ENCODE measurements around the gene TPRN. TPM values are rescaled to one million over a fixed set of nuclear protein-coding genes. Genes with fewer than 3 reads are reported as not detected.
A peak's percentile ranks its signal among the peaks of the same experiment; 100 is the strongest.

Gene TPRN
- total and polyA plus RNA-seq, 5 donors = 4.8 to 13.9 (median 7.9) TPM

GRCh38 chr9:137147091-137147792 is 53.3 kb downstream of the TPRN start:
- no peaks in the 10 kb centered on the region for H3K9me3 ChIP-seq (ENCODE audit: control insufficient read depth, low read length)
- no peaks in the 10 kb centered on the region for H3K27me3 ChIP-seq (ENCODE audit: control insufficient read depth, insufficient read depth)
- 87% methylated on average over 26 of the region's 26 CpGs for WGBS
- no peak overlapping the region for H3K27ac ChIP-seq (ENCODE audit: low read length)
- ATAC-seq (no peak), DNase-seq (peak; percentile 4 to 26 (median 5))
- intact Hi-C loops (cut with DNase I) = no loop called here
- H3K4me3 ChIP-seq (ENCODE audit: low read length) = no peak overlapping the region
- H3K4me1 ChIP-seq (ENCODE audit: control insufficient read depth, insufficient read depth, low read length) = no peaks in the 10 kb centered on the region

DNA sequence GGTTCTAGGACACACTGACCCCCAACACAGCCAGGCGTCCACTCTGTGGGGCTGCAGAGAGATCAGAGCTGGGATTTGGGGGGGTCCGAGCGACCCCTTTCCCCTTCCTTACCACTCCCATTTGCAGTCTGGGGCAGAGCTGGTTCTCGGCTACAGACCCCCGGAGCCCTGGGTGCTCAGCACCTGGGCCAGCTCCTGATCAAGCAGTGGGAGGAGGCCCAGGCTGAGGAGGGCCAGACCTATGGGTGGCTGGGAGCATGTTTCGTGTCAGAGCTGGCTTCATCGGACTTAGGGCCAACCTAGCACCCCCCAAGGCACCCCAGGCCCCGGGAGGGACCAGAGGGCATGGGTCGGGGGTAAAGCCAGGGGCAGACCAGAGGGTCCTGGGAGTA is 54.0 kb downstream of the TPRN start:
- H3K27me3 ChIP-seq (ENCODE audit: control insufficient read depth, insufficient read depth) = no peaks in the 10 kb centered on the region
- 58% methylated on average over 9 of the region's 9 CpGs for WGBS
- ATAC-seq = peak in 1 of 2 donors; percentile 9
- no peak overlapping the region for H3K27ac ChIP-seq (ENCODE audit: low read length)
- H3K4me1 ChIP-seq (ENCODE audit: control insufficient read depth, insufficient read depth, low read length) = no peaks in the 10 kb centered on the region
- no peak overlapping the region for H3K4me3 ChIP-seq (ENCODE audit: low read length)
- intact Hi-C loops (cut with DNase I) = no loop called here
- peak; percentile 10 to 23 (median 11) for DNase-seq
- H3K9me3 ChIP-seq (ENCODE audit: control insufficient read depth, low read length) = no peaks in the 10 kb centered on the region

DNA sequence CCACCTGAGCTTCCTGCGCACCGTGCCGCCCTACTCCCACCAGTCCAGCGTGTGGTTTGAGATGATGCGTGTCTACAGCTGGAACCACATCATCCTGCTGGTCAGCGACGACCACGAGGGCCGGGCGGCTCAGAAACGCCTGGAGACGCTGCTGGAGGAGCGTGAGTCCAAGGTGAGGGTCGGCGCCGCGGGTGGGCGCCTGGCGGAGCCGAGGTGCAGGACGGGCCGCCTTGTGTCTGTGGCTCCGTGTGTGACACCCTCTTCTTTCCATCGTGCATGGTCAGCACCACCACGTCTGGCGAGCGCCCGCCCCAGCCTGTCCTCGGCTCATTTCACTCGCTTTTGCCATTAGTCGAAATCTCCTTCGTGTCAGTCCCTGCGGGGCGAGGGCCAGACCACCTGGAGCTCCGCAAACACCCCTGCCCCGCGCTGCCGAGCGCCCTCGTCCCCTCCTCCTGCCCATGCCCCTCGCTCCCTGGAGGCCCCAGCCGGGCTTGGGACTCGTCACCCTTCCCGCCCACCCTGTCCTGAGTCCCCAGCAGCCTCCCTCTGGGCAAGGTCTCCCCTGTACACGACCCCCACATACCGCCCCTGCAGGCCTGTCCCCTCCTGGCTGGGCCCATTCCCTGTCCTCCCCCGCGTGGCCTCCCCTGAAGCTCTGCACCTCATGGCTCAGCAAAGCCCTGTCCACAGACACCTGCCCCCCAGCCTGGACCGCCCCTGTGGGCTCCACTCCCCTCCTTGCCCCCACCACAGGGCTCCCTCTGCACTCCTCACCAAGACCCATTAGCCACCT is 54.6 kb downstream of the TPRN start:
- Histone ChIP-seq H3K27me3 (ENCODE audit: control insufficient read depth, insufficient read depth) (no peaks in the 10 kb centered on the region), H3K9me3 (ENCODE audit: control insufficient read depth, low read length) (no peaks in the 10 kb centered on the region), H3K4me1 (ENCODE audit: control insufficient read depth, insufficient read depth, low read length) (no peaks in the 10 kb centered on the region), H3K4me3 (ENCODE audit: low read length) (no peak overlapping the region), H3K27ac (ENCODE audit: low read length) (no peak overlapping the region)
- WGBS = 51% methylated on average over 48 of the region's 49 CpGs
- peak in 1 of 2 donors; percentile 36 for ATAC-seq
- intact Hi-C loops (cut with DNase I) = no loop called here
- peak; percentile 7 to 49 (median 34) for DNase-seq

DNA sequence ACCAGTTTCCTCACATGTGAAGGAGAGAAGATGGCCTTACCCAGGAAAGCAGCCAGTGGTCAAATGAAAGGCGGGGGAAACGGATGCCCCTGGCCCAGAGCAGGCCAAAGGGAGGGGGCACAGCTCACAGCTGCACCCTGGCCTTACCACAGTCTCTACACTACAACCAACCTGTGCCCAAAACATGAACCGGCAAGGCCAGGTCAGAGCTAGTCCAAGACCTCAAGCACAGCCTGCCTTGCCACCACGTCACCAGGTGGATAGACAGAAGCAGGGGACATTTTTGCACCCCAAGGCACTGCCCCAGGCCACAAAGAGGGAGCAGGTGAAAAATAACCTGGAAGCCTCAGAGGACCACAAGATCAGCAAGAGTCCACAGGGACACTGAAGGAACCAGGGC is 57.1 kb downstream of the TPRN start:
- H3K4me1 ChIP-seq (ENCODE audit: control insufficient read depth, insufficient read depth, low read length) = no peaks in the 10 kb centered on the region
- no peaks in the 10 kb centered on the region for H3K27me3 ChIP-seq (ENCODE audit: control insufficient read depth, insufficient read depth)
- no peak overlapping the region for H3K27ac ChIP-seq (ENCODE audit: low read length)
- intact Hi-C loops (cut with DNase I) = no loop called here
- ATAC-seq = no peak
- DNase-seq = peak in 1 of 3 donors; percentile 9
- H3K4me3 ChIP-seq (ENCODE audit: low read length) = no peak overlapping the region
- no peaks in the 10 kb centered on the region for H3K9me3 ChIP-seq (ENCODE audit: control insufficient read depth, low read length)
- 59% methylated on average over 4 of the region's 4 CpGs for WGBS

- DNase-seq = peak in 2 of 3 donors; percentile 24 to 26
- intact Hi-C loops (cut with DNase I) = no loop called here
- ATAC-seq = no peak
- WGBS = 75% methylated on average over 24 of the region's 24 CpGs
- no peaks in the 10 kb centered on the region for H3K9me3 ChIP-seq (ENCODE audit: control insufficient read depth, low read length)
- H3K4me1 ChIP-seq (ENCODE audit: control insufficient read depth, insufficient read depth, low read length) = no peaks in the 10 kb centered on the region
- no peak overlapping the region for H3K4me3 ChIP-seq (ENCODE audit: low read length)
- no peak overlapping the region for H3K27ac ChIP-seq (ENCODE audit: low read length)
- H3K27me3 ChIP-seq (ENCODE audit: control insufficient read depth, insufficient read depth) = no peaks in the 10 kb centered on the region
These were observed 58.3 kb downstream of the TPRN start for GRCh38 chr9:137141976-137142936.

Small RNAs within 50 kb of the gene (microRNA-seq; reads per million reads assigned to microRNA genes)
- gene MIR3621 = 0 reads per million in 2 donors

Other genes with a start within 250 kb of the TPRN start
Only the 30 nearest of the 32 such genes appear.
- 1,000 to 10,000 TPM; 3,127 to 5,556 (median 4,402) TPM for gene PTGDS, start 223.2 kb downstream of the TPRN start, total RNA-seq
- gene PTGDS, start 223.2 kb downstream of the TPRN start, polyA plus RNA-seq = 6,981 TPM
- 10 to 100 TPM in 2 of 4 donors, 1 to 10 TPM in 2; 4.3 to 16.7 (median 9.7) TPM for gene LCNL1, start 217.7 kb downstream of the TPRN start, total RNA-seq
- gene LCNL1, start 217.7 kb downstream of the TPRN start, polyA plus RNA-seq = 2.4 TPM
- 10 to 100 TPM; 24.8 to 30.4 (median 27.6) TPM for gene PAXX, start 208.3 kb downstream of the TPRN start, total RNA-seq
- gene PAXX, start 208.3 kb downstream of the TPRN start, polyA plus RNA-seq = 44.5 TPM
- gene CLIC3, start 204.2 kb downstream of the TPRN start, total RNA-seq = 1 to 10 TPM; 2.8 to 6.2 (median 4.8) TPM
- 6.2 TPM for gene CLIC3, start 204.2 kb downstream of the TPRN start, polyA plus RNA-seq
- 10 to 100 TPM; 32.2 to 42.4 (median 39.3) TPM for gene ABCA2, start 172.5 kb downstream of the TPRN start, total RNA-seq
- gene ABCA2, start 172.5 kb downstream of the TPRN start, polyA plus RNA-seq = 40.4 TPM
- under 1 TPM in 3 of 4 donors, not detected in 1; 0.09 to 0.24 (median 0.20) TPM for gene FUT7, start 168.7 kb downstream of the TPRN start, total RNA-seq
- gene FUT7, start 168.7 kb downstream of the TPRN start, polyA plus RNA-seq = 0.07 TPM
- gene NPDC1, start 154.6 kb downstream of the TPRN start, total RNA-seq = 10 to 100 TPM; 68.3 to 81.0 (median 71.4) TPM
- 69.7 TPM for gene NPDC1, start 154.6 kb downstream of the TPRN start, polyA plus RNA-seq
- 1 to 10 TPM in 3 of 4 donors, under 1 TPM in 1; 0.92 to 2.9 (median 1.4) TPM for gene ENTPD2, start 146.7 kb downstream of the TPRN start, total RNA-seq
- 2.1 TPM for gene ENTPD2, start 146.7 kb downstream of the TPRN start, polyA plus RNA-seq
- under 1 TPM; 0.08 to 0.63 (median 0.28) TPM for gene SAPCD2, start 130.2 kb downstream of the TPRN start, total RNA-seq
- gene SAPCD2, start 130.2 kb downstream of the TPRN start, polyA plus RNA-seq = 0.18 TPM
- 10 to 100 TPM in 3 of 4 donors, 1 to 10 TPM in 1; 9.8 to 14.0 (median 12.4) TPM for gene UAP1L1, start 123.2 kb downstream of the TPRN start, total RNA-seq
- 10.1 TPM for gene UAP1L1, start 123.2 kb downstream of the TPRN start, polyA plus RNA-seq
- 10 to 100 TPM; 23.9 to 31.3 (median 28.1) TPM for gene MAN1B1, start 113.8 kb downstream of the TPRN start, total RNA-seq
- 24.8 TPM for gene MAN1B1, start 113.8 kb downstream of the TPRN start, polyA plus RNA-seq
- 100 to 1,000 TPM; 211 to 288 (median 239) TPM for gene DPP7, start 86.0 kb downstream of the TPRN start, total RNA-seq
- 252 TPM for gene DPP7, start 86.0 kb downstream of the TPRN start, polyA plus RNA-seq
- under 1 TPM in 1 of 4 donors, not detected in 3; 0.08 TPM for gene GRIN1, start 61.6 kb downstream of the TPRN start, total RNA-seq
- gene GRIN1, start 61.6 kb downstream of the TPRN start, polyA plus RNA-seq = 0.09 TPM
- not detected for gene LRRC26, start 30.7 kb downstream of the TPRN start, total RNA-seq
- gene LRRC26, start 30.7 kb downstream of the TPRN start, polyA plus RNA-seq = not detected
- not detected for gene TMEM210, start 28.7 kb downstream of the TPRN start, total RNA-seq
- gene TMEM210, start 28.7 kb downstream of the TPRN start, polyA plus RNA-seq = not detected
- gene ANAPC2, start 12.2 kb downstream of the TPRN start, total RNA-seq = 10 to 100 TPM; 31.9 to 45.7 (median 37.4) TPM
- 26.6 TPM for gene ANAPC2, start 12.2 kb downstream of the TPRN start, polyA plus RNA-seq
- gene SSNA1, start 12.1 kb downstream of the TPRN start, total RNA-seq = 10 to 100 TPM; 43.2 to 57.8 (median 48.3) TPM
- gene SSNA1, start 12.1 kb downstream of the TPRN start, polyA plus RNA-seq = 86.4 TPM
- 10 to 100 TPM; 28.9 to 41.3 (median 39.9) TPM for gene TMEM203, start 4.9 kb upstream of the TPRN start, total RNA-seq
- gene TMEM203, start 4.9 kb upstream of the TPRN start, polyA plus RNA-seq = 47.5 TPM
- gene NDOR1, start 5.0 kb upstream of the TPRN start, total RNA-seq = 1 to 10 TPM; 5.1 to 7.9 (median 5.9) TPM
- 5.2 TPM for gene NDOR1, start 5.0 kb upstream of the TPRN start, polyA plus RNA-seq
- gene RNF208, start 21.5 kb upstream of the TPRN start, total RNA-seq = 10 to 100 TPM; 17.7 to 25.9 (median 23.7) TPM
- 36.0 TPM for gene RNF208, start 21.5 kb upstream of the TPRN start, polyA plus RNA-seq
- under 1 TPM in 1 of 4 donors, not detected in 3; 0.17 TPM for gene CYSRT1, start 24.4 kb upstream of the TPRN start, total RNA-seq
- 0.32 TPM for gene CYSRT1, start 24.4 kb upstream of the TPRN start, polyA plus RNA-seq
- not detected for gene RNF224, start 26.8 kb upstream of the TPRN start, total RNA-seq
- 0.09 TPM for gene RNF224, start 26.8 kb upstream of the TPRN start, polyA plus RNA-seq
- gene SLC34A3, start 30.2 kb upstream of the TPRN start, total RNA-seq = not detected
- not detected for gene SLC34A3, start 30.2 kb upstream of the TPRN start, polyA plus RNA-seq
- 100 to 1,000 TPM; 203 to 461 (median 332) TPM for gene TUBB4B, start 40.5 kb upstream of the TPRN start, total RNA-seq
- gene TUBB4B, start 40.5 kb upstream of the TPRN start, polyA plus RNA-seq = 591 TPM
- under 1 TPM in 3 of 4 donors, not detected in 1; 0.31 to 0.46 (median 0.32) TPM for gene STPG3, start 50.5 kb upstream of the TPRN start, total RNA-seq
- 0.23 TPM for gene STPG3, start 50.5 kb upstream of the TPRN start, polyA plus RNA-seq
- gene NELFB, start 54.6 kb upstream of the TPRN start, total RNA-seq = 10 to 100 TPM; 34.8 to 38.6 (median 37.1) TPM
- gene NELFB, start 54.6 kb upstream of the TPRN start, polyA plus RNA-seq = 33.8 TPM
- 10 to 100 TPM; 10.9 to 17.2 (median 13.1) TPM for gene TOR4A, start 77.0 kb upstream of the TPRN start, total RNA-seq
- 6.2 TPM for gene TOR4A, start 77.0 kb upstream of the TPRN start, polyA plus RNA-seq
- gene NRARP, start 101.5 kb upstream of the TPRN start, total RNA-seq = 10 to 100 TPM in 1 of 4 donors, 1 to 10 TPM in 3; 4.5 to 14.5 (median 7.9) TPM
- 4.2 TPM for gene NRARP, start 101.5 kb upstream of the TPRN start, polyA plus RNA-seq
- gene EXD3, start 222.4 kb upstream of the TPRN start, total RNA-seq = 10 to 100 TPM in 2 of 4 donors, 1 to 10 TPM in 2; 7.9 to 13.4 (median 11.1) TPM
- gene EXD3, start 222.4 kb upstream of the TPRN start, polyA plus RNA-seq = 14.6 TPM
- 1 to 10 TPM; 3.1 to 7.5 (median 4.5) TPM for gene NOXA1, start 222.7 kb upstream of the TPRN start, total RNA-seq
- gene NOXA1, start 222.7 kb upstream of the TPRN start, polyA plus RNA-seq = 4.3 TPM